ENCODE data around the gene SPPL2C.

DNA sequence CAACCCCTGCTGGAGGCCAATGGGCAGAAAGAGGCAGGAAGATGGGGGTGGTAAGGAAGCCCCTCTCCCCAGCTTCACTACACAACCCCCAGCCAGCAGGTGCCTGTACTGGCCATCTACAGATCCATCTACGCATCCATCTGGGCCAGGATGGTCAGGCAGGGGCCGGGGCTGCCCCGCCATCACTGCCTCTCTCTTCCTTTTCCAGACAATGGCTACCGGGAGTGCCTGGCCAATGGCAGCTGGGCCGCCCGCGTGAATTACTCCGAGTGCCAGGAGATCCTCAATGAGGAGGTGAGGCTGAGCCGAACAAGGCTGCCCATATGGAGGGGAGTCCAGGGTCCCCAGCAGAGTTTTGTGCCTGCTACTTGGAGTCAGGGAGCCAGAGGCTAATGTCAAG is 23.5 kb upstream of the SPPL2C start:
- no peak for TF ChIP-seq FOXK1 (CRISPR knock-in tag; IDR thresholded peaks at IDR 0.05)
- TF ChIP-seq CTCF (IDR thresholded peaks at IDR 0.05), result no peak
- no peak for TF ChIP-seq FOXP1 (CRISPR knock-in tag; IDR thresholded peaks at IDR 0.05; ENCODE audit: borderline replicate concordance)
- TF ChIP-seq ATF3 (CRISPR knock-in tag; conservative IDR thresholded peaks at IDR 0.05), result no peak
- TF ChIP-seq NR2C2 (CRISPR knock-in tag; IDR thresholded peaks at IDR 0.05), result no peak
- TF ChIP-seq ATF1 (CRISPR knock-in tag; IDR thresholded peaks at IDR 0.05), result no peak
- no peak for TF ChIP-seq NR1H2 (CRISPR knock-in tag; IDR thresholded peaks at IDR 0.05)
